Renal pelvis (tissue), 4 donors: ENCODE data around the gene DRC3. TPM values are rescaled to one million over a fixed set of nuclear protein-coding genes. Genes with fewer than 3 reads are reported as not detected.
A peak's percentile ranks its signal among the peaks of the same experiment; 100 is the strongest.
"Not testable (repeated sequence)": the region's sequence is repeated elsewhere in the genome, so short reads cannot be mapped to it uniquely, and the experiment has no call there.

Experiments
- DNase-seq: peaks from one replicate; pipeline ENCODE4 v3.0.0-alpha.2; 2013
- polyA plus RNA-seq, 3 donors: library from polyadenylated mRNA; unstranded; fragments of 120-200 nt; gene quantifications; one replicate each; pipeline ENCODE4 v1.2.1, GENCODE V29; 2013; ENCODE audit not compliant: insufficient read length in 3 of 3

The DRC3 gene
- polyA plus RNA-seq, 3 donors = 12.9 to 25.4 (median 20.6) TPM

GRCh38 chr17:17993366-17993765 is 20.7 kb downstream of the DRC3 start:
- no peak for DNase-seq

- no peak for DNase-seq
These were observed 21.2 kb downstream of the DRC3 start for GRCh38 chr17:17993852-17994251.

- DNase-seq = no peak
These were observed 21.8 kb downstream of the DRC3 start for GRCh38 chr17:17994271-17995069.

DNA sequence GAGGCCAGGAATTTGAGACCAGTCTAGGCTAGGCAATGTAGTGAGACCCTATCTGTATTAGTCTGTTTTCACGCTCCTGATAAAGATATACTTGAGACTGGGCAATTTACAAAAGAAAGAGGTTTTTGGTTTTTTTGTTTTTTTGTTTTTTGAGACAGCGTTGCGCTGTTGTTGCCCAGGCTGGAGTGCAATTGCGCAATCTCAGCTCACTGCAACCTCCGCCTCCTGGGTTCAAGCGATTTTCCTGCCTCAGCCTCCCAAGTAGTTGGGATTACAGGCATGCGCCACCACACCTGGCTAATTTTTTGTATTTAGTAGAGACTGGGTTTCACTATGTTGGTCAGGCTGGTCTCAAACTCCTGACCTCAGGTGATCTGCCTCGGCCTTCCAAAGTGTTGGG is 23.2 kb downstream of the DRC3 start:
- DNase-seq = not testable (repeated sequence)

DNA sequence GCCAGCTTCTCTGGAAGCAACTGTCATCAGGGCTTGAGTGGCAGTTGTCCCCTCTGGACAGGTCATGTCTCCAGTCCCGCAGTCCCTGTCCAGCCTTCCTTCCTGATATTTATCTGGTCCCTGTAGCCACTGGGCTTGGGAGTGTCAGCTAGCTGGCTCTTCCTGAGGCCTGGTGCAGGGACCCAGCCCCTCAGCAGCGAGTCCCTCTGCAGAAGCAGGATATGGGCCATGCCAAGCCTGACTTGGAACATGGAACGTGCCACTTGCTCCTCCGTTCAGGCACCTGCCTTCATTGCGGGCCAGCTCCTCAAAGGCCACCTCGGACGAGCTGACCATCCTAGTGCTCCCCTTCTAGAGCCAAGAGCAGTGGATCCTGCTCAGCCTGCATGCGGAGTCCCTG is 26.3 kb downstream of the DRC3 start:
- no peak for DNase-seq

DNA sequence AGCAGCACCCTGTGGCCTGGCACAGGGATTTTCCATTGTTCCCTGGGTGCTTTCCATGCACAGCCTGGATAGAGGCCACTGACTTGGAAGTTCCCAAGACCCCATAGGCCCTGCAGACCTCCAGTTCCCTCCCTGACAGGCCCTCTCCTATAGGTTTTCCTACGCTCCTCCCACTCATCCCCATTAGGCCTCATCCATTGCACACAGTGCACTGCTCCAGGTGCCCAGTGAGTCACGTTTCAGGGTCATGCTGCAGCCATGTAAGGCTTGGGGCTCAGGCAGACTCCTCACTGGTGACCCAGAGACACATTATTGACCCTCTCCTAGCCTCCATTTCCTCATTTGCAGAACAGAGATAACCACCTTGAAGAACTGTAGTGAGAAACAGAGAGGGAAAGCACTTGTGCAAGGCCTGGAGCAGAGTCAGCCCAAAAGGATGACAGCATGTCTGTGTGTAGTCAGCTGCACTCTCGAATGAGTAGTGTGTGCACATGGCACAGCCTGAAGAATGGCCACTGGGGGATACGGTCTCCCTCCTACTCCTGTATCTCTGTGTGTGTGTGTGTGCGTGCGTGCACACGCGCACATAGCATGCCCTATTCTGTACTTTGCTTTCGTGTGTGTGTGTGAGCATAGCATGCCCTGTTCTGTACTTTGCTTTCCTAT is 26.8 kb downstream of the DRC3 start:
- DNase-seq = no peak

- DNase-seq = no peak
These were observed 27.4 kb downstream of the DRC3 start for GRCh38 chr17:18000030-18000408.

DNA sequence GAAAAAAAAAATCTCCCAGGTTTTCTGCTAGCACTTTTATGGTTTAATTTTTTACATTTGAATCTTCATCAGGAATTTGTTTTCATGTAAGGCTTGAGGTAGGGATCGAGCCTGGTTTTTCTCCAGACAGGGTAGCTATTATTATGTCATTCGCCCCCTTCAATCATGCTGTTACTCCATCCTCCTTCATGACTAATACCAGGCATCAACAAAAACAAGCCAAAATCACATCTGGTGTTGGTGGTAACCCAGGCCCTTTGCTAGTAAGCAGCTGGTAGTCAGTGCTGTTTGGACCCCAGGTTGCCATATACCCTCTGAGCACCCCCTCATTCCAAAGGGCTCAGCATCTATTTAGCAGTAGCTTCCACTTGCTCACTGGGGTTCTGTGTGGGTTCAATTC is 29.5 kb downstream of the DRC3 start:
- DNase-seq = no peak

DNA sequence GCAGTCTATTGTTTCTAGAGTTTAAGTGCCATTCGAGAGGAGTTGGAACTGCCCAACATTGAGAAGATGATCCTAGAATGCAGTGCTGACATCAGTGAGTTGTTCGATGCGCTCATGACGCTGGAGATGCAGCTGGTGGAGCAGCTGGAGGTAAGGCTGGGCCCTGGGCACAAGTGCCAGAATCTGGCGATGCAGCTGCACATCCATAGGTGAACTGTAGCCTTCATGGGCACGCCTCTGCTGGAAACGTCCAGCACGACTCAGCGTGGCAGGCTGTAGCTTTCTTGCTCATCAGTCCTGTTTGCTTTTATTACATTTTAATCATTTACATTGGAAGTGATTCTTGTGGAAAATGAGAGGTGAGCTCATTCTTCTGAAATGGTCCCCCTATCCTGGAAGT is 31.7 kb downstream of the DRC3 start:
- no peak for DNase-seq

DNA sequence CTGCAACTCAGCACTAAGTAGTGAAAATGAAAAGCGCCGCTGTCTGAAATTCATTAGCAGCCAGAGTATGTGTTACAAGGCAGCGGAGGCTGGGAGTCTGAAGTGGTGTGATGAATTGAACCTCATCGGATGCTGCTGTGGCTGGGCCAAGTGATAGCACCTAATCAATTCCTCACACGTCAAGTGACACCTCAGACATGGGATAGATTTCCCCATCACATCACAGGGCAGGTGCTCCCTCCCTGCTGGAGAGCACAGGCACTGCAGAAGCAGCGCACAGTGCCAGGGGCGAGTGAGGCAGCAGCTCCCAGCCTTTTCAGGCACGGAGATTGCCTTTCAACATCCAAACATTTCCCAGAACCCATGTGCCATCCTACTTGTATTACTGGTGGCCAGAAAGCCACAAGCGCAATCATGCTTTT is 32.2 kb downstream of the DRC3 start:
- peak; percentile 54 for DNase-seq

DNA sequence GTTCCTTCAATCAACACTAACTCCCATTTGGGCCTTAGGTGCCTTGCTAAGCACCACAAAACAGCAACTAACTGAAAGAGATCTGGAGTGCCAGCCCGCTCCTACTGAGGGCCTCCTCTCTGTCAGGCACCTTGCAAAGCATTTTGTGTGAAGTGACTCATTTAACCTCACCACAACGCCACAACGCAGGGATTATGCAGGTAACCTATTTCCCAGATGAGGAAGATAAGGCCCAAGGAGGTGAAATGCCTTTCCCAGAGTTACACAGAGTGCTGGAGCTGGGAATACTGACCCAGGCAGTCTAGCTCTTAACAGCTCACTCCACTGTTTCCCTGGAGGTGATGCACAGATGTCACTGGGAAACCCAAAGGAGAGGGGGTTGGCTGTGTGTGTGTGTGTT is 32.8 kb downstream of the DRC3 start:
- no peak for DNase-seq

DNA sequence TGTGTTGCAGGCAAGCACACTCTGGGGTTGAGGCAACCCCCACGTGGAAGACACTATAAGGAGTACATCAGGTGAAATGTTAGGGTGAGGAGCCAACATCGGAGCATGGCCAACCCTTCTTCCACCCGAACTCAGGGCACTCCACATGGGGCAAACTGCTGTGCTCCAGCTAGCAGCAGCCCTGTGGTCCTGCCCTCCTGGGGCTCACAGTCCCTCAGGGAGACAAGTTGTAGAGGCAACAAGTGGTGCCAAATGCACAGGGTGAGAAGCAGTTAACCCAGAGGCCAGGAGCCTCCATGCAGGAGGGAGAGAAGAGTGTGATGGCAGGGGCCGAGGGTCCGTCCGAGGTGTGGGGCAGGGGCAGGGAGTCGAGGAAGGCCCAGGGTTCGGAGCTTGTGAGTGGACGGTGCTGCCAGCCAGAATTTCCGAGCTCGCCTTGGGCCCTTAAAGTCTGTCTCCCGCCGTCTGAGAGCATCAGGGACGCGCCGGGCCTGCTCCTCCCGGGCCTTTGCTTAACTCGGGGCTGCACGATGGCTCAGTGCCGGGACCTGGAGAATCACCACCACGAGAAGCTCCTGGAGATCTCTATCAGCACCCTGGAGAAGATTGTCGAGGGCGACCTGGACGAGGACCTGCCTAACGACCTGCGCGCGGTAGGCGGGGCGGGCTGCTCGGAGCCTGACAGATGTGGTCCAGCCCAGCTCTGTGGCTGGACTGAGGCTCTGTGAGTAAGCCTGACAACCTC is 34.0 kb downstream of the DRC3 start:
- no peak for DNase-seq

DNA sequence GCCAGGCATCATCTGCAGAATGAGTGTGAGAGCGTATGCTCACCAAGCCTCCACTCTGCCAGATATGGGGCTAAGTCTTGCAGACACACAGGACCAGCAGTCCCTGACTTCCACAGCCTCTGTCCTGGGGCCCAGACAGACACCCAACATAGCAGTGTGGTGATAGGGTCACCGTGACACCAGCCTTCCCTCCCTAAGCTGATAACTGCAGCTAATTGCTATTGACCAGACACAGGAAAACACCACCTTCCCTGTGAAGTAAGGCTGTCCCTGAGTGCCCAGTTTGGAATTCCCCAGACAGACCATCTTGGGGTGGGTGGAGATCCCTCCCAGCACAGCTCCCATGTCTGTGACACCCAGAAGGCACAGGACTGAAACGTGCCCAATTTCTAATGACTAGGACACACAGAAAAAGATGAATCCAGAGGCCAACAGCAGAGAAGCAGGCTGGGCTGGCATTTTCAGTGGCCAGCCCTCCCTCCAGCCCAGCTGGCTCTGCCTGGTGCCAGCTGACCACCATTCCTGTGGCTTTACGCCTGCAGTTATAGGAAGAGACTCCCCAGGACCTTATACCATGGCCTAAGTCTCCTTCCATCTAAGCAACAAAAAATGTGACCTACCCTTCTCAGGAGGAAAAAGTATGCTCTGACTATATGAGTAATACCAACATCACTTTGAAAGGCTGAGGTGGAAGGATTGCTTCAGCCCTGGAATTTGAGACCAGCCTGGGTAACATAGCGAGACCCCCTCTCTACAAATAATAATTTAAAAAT is 36.0 kb downstream of the DRC3 start:
- no peak for DNase-seq

DNA sequence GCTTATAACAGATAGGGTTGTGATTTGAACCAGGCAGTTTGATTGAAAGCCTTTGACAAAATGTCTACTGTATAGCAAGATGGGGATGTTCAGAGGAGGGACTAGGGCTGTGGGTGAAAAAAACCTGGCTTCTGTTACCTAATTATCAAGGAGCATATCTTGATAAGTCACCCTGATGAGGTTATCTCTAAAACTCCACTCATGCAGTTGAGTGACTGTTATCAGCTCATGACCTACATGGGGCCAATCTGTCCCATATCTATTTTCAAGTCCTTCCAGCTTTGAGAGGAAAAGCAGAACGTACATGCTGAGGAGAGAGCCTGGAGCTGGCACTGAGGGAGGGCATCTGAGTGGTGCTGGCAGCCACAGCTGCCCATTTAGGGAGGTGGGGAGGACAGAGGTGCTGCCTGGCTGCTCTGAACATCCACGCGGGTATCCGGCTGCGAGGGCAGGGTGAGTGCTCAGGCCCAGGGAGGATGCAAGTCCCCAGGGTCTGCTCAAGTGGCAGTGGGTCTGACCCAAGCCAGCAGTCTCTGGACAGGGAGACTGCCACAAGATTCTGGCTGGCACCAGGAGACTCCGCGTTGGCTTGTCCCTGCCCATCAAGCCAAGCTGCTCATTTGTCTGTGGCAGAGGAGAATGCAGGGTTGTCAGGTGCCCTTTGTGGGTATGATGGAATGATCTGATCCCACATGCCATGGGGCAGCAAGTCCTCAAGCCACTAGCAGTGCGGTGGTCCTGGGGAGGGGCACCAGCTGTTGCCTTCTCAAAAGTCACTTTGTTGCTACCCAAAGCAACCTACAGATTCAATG is 37.2 kb downstream of the DRC3 start:
- no peak for DNase-seq

DNA sequence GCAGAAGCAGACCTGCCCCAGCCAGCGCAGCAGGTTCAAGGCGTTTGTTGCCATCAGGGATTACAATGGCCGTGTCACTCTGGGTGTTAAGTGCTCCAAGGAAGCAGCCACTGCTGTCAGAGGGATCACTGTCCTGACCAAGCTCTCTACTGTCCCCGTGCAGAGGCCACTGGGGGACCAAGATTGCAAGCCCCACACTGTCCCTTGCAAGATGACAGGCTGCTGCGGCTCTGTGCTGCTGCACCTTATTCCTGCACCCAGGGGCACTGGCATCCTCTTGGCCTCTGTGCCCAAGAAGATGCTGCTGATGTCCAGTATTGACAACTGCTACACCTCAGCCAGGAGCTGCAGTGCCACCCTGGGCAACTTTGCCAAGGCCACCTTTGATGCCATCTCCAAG is 38.6 kb downstream of the DRC3 start:
- DNase-seq = no peak

- DNase-seq = no peak
These were observed 41.3 kb downstream of the DRC3 start for GRCh38 chr17:18014006-18014405.

DNA sequence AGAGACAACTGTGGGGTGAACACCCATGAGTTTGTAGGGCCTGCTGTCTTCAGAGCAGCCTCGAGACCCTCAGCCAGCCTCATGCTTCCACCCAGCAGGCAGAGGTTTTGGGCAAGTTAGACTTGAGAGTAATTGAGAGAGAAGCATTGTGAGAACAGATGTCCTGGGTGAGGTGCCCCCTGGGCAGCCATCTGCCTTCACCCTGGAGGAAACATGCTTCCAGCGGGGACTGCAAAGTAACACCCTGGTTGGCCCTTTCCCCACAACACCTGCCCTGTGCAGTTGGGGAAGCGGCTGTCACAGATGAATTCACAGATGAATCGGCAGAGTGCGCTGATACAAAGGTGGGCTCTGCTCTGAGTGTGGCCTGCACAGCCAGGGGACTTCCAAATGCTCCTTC is 42.9 kb downstream of the DRC3 start:
- no peak for DNase-seq

DNA sequence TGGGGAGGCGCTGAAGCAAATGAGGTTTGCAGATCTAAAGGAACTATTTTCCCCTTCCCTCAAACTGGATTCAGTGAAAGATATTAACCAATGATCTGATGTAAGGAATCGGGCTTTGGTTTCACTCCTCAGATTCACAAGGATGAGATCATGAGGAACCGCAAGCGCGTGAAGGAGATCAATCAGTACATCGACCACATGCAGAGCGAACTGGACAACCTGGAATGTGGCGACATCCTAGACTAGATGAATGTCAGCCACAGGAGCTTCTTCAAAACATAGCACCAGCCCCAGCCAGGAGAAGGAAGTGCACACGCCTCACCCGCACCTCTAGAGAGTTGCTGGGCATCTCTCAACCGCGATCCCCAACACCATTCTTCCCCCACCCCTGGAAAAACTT is 43.8 kb downstream of the DRC3 start:
- no peak for DNase-seq

GRCh38 chr17:18017958-18018357 is 45.3 kb downstream of the DRC3 start:
- DNase-seq = no peak

GRCh38 chr17:18018411-18018921 is 45.8 kb downstream of the DRC3 start:
- DNase-seq = no peak

DNA sequence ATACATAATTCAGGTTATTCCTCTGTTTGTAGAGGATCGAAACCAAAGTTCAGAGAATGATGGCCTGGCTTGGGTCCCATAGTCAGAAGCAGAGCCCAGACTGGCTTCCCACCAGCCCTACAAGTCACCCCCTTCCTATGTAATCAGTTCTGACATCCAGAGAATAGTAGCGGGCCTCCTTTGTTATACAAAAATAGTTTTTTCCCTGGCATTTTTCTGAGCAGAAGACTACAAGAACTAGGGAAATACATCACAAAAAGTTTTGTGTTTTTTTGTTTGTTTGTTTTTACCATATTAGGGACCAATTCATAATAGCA is 47.1 kb downstream of the DRC3 start:
- no peak for DNase-seq
